Colonic mucosa (tissue), 4 donors: ENCODE results near the gene ADAMTS17. TPM values are rescaled to one million over a fixed set of nuclear protein-coding genes. Genes with fewer than 3 reads are reported as not detected.
A peak's percentile ranks its signal among the peaks of the same experiment; 100 is the strongest.

Experiments
- DNase-seq: peaks from one replicate; pipeline ENCODE4 v3.0.0-alpha.2; 2020
- H3K27ac ChIP-seq: fragments of 200-600 bp; one replicate; pipeline ENCODE4 v1.8.0; 2021
- H3K27me3 ChIP-seq: fragments of 200-600 bp; one replicate; pipeline ENCODE4 v1.8.0; 2021
- H3K36me3 ChIP-seq: fragments of 200-600 bp; one replicate; pipeline ENCODE4 v1.8.0; 2021
- H3K4me1 ChIP-seq: fragments of 200-600 bp; one replicate; pipeline ENCODE4 v1.8.0; 2021; ENCODE audit warnings: mild to moderate bottlenecking
- H3K4me3 ChIP-seq: fragments of 200-600 bp; one replicate; pipeline ENCODE4 v1.8.0; 2021
- H3K9ac ChIP-seq, 2 donors: one replicate each; pipeline ENCODE4 v1.7.0; 2013; ENCODE audit warnings: control low read depth in 2 of 2, low read depth in 2 of 2, low read length in 2 of 2
- H3K9me3 ChIP-seq: fragments of 200-600 bp; one replicate; pipeline ENCODE4 v1.8.0; 2021
- CTCF ChIP-seq: fragments of 200-600 bp; IDR thresholded peaks from one replicate; pipeline ENCODE4 v1.8.0; 2022; ENCODE audit warnings: antibody characterized with exemption, mild to moderate bottlenecking
- intact Hi-C: fragments of 100-400 bp; cut with DNase I; formaldehyde crosslinking; loops from one replicate; pipeline ENCODE4 v1.14.1; 2022
- total RNA-seq, 2 donors: library from RNA; stranded (reverse); fragmentation: NEBNext Ultra II Directional in 1 of 2; extraction: Animal tissue kit (Norgen Biotek cat#: 25700) in 1 of 2; gene quantifications; one replicate each; pipeline ENCODE4 v1.2.1, GENCODE V29; 2021
- donor health status: healthy.
- donor health status: DM: no; HTN: no; CAD: no.
- donor health status: DM: no; HTN: no; CAD: no.

ADAMTS17 gene
- total RNA-seq, 2 donors from 2014 or later: 4.2 to 8.3 TPM

- H3K4me1 ChIP-seq: no peaks in the 10 kb centered on the region
- intact Hi-C loops: no loop called here
- TF ChIP-seq CTCF: no peak
- no peak overlapping the region for H3K4me3 ChIP-seq
- H3K27ac ChIP-seq: no peak overlapping the region
- DNase-seq: peak; percentile 19
- no peaks in the 10 kb centered on the region for H3K27me3 ChIP-seq
- H3K36me3 ChIP-seq: no peaks in the 10 kb centered on the region
- no peak overlapping the region for H3K9ac ChIP-seq
- no peaks in the 10 kb centered on the region for H3K9me3 ChIP-seq
These were observed 380.7 kb downstream of the ADAMTS17 start for GRCh38 chr15:99961011-99961441.

- Histone ChIP-seq H3K27me3 (no peaks in the 10 kb centered on the region), H3K4me1 (no peaks in the 10 kb centered on the region), H3K9ac (no peak overlapping the region), H3K9me3 (no peaks in the 10 kb centered on the region), H3K4me3 (no peak overlapping the region), H3K36me3 (no peaks in the 10 kb centered on the region), H3K27ac (no peak overlapping the region)
- intact Hi-C loops: no loop called here
- TF ChIP-seq CTCF: no peak
- no peak for DNase-seq
These were observed 382.4 kb downstream of the ADAMTS17 start for GRCh38 chr15:99959326-99959725.

- H3K4me1 ChIP-seq: no peaks in the 10 kb centered on the region
- intact Hi-C loops: no loop called here
- no peak overlapping the region for H3K9ac ChIP-seq
- H3K27me3 ChIP-seq: no peaks in the 10 kb centered on the region
- no peaks in the 10 kb centered on the region for H3K36me3 ChIP-seq
- TF ChIP-seq CTCF: no peak
- H3K27ac ChIP-seq: no peak overlapping the region
- H3K4me3 ChIP-seq: no peak overlapping the region
- H3K9me3 ChIP-seq: no peaks in the 10 kb centered on the region
- no peak for DNase-seq
These were observed 383.2 kb downstream of the ADAMTS17 start for GRCh38 chr15:99958426-99959097.

- Histone ChIP-seq H3K4me3 (no peak overlapping the region), H3K27ac (no peak overlapping the region), H3K9ac (no peak overlapping the region), H3K4me1 (no peaks in the 10 kb centered on the region), H3K27me3 (no peaks in the 10 kb centered on the region), H3K36me3 (no peaks in the 10 kb centered on the region), H3K9me3 (no peaks in the 10 kb centered on the region)
- intact Hi-C loops: no loop called here
- no peak for DNase-seq
- TF ChIP-seq CTCF: no peak
These were observed 384.1 kb downstream of the ADAMTS17 start for GRCh38 chr15:99957642-99958013.

- Histone ChIP-seq H3K4me3 (no peak overlapping the region), H3K9me3 (no peaks in the 10 kb centered on the region), H3K9ac (no peak overlapping the region), H3K27me3 (no peaks in the 10 kb centered on the region), H3K36me3 (no peaks in the 10 kb centered on the region), H3K4me1 (no peaks in the 10 kb centered on the region), H3K27ac (no peak overlapping the region)
- intact Hi-C loops: no loop called here
- TF ChIP-seq CTCF: no peak
- peak; percentile 14 for DNase-seq
These were observed 384.7 kb downstream of the ADAMTS17 start for GRCh38 chr15:99956820-99957641.
